ENCODE measurements around the gene LMBR1L. TPM values are rescaled to one million over a fixed set of nuclear protein-coding genes. Genes with fewer than 3 reads are reported as not detected.

Gene LMBR1L
- total RNA-seq, 2 experiments from 2014 or later = 37.2 to 43.6 TPM

GRCh38 chr12:49094975-49095365, 15.7 kb downstream of the LMBR1L start:
- no peaks in the 10 kb centered on the region for H3K79me2 ChIP-seq (ENCODE audit: insufficient read depth, low read depth, low read length)
- no peaks in the 10 kb centered on the region for H3K9me2 ChIP-seq (ENCODE audit: insufficient read depth, low read length)
- DNase-seq (ENCODE audit: low spot score) = no peak
- H3K4me1 ChIP-seq (ENCODE audit: insufficient read depth, low read length, poor library complexity, severe bottlenecking) = peaks cover 7% of the 10 kb centered on the region
- H3K4me2 ChIP-seq (ENCODE audit: low read length) = no peak overlapping the region
- H4K20me1 ChIP-seq (ENCODE audit: insufficient read depth, low read length) = no peaks in the 10 kb centered on the region
- no peak overlapping the region for H3K27ac ChIP-seq (ENCODE audit: low read depth, low read length, poor library complexity, severe bottlenecking)
- no peaks in the 10 kb centered on the region for H3K36me3 ChIP-seq (ENCODE audit: insufficient read depth, low read length)
- TF ChIP-seq EZH2phosphoT487 (IDR thresholded peaks at IDR 0.05; ENCODE audit: borderline replicate concordance, low read depth, low read length) (no peak), CTCF (conservative IDR thresholded peaks at IDR 0.05; ENCODE audit: low read length) (no peak)
- H2AFZ ChIP-seq (ENCODE audit: low read length) = no peak overlapping the region
- POLR2A ChIA-PET = interaction anchor here (0.6 kb wide), 3 partner anchors 23 to 199 kb away, joined by 3 to 4 read pairs (median 3); no protein-coding TSS in a partner anchor
- BruUV-seq (replicated peaks) = no TSS peak
- CTCF ChIA-PET (ENCODE audit: unreplicated experiment) = no interaction called here
- no peaks in the 10 kb centered on the region for H3K9me3 ChIP-seq (ENCODE audit: low read length)
- intact Hi-C loops (cut with micrococcal nuclease; ENCODE audit: unreplicated experiment) = loop anchor here (5.0 kb wide), 1 partner anchor 98 kb away; the partner anchor contains the start of gene DDN
- H3K4me3 ChIP-seq (ENCODE audit: low read depth, low read length, poor library complexity, severe bottlenecking) = no peak overlapping the region

DNA sequence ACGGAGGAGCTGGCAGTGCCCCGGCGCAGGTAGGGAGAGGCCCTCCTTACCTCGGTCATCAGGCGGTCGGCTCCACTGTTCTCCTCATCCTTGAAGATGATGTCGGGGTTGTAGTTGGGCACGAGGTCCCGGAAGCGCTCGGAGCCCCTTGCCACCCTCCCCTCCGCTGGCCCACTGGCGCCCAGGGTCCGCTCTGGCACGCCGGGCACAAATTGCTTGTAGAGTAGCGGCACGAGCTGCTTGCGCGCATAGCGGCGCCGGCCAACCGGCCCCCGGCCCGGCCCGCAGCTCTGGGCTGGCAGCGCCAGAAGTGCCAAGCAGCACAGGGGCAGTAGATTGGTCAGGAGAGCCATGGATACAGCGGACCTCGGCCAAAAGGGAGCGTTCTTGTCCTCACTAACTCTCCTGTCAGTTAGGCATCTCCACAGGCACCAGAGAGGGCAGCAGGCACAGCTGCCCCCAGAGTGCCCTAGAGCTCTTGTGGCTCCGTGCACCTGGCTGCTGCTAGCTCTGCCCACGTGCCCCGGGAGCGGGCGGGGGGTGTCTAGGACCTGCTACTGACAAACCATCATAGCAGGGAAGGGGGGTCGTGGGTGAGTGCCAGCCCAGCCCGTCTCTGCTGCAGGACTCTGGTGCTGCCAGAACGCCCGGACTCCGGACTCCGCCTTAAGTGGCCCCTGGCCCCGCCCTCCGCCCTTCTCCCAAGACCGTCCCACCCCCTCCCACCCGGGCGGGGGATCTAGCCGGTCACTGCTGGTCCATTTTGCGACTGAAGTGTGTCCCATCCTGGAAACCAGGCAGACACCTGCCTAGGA, 16.3 kb downstream of the LMBR1L start, which contains the start of gene DHH:
Gene DHH (minus strand): TSS at position 642 of the 815 bp plus-strand sequence. CDS start 289 bp downstream, at position 353.
- Histone ChIP-seq H2AFZ (ENCODE audit: low read length) (no peak within 1 kb of the TSS), H3K79me2 (ENCODE audit: insufficient read depth, low read depth, low read length) (no peaks in the 10 kb centered on the region)

More for the DNA sequence above, 16.3 kb downstream of the LMBR1L start, which contains the start of gene DHH:
- Histone ChIP-seq H3K4me1 (ENCODE audit: insufficient read depth, low read length, poor library complexity, severe bottlenecking) (peaks cover 9% of the 10 kb centered on the region), H3K4me3 (ENCODE audit: low read depth, low read length, poor library complexity, severe bottlenecking) (no peak within 1 kb of the TSS), H3K27ac (ENCODE audit: low read depth, low read length, poor library complexity, severe bottlenecking) (no peak within 1 kb of the TSS), H3K4me2 (ENCODE audit: low read length) (no peak within 1 kb of the TSS), H3K36me3 (ENCODE audit: insufficient read depth, low read length) (no peaks in the 10 kb centered on the region), H3K9me3 (ENCODE audit: low read length) (no peaks in the 10 kb centered on the region), H3K9me2 (ENCODE audit: insufficient read depth, low read length) (no peaks in the 10 kb centered on the region), H4K20me1 (ENCODE audit: insufficient read depth, low read length) (no peaks in the 10 kb centered on the region)
- BruUV-seq (replicated peaks) = no TSS peak
- ChIA-PET CTCF (ENCODE audit: unreplicated experiment) (interaction anchor here (1.2 kb wide), 1 partner anchor 30 kb away, joined by 3 read pairs; no protein-coding TSS in a partner anchor), POLR2A (interaction anchor here (0.6 to 0.7 kb wide), 3 partner anchors 23 to 198 kb away, joined by 3 to 4 read pairs (median 4); no protein-coding TSS in a partner anchor)
- TF ChIP-seq CTCF (conservative IDR thresholded peaks at IDR 0.05; ENCODE audit: low read length) = no peak
- TF ChIP-seq EZH2phosphoT487 (IDR thresholded peaks at IDR 0.05; ENCODE audit: borderline replicate concordance, low read depth, low read length) = no peak
- no peak for DNase-seq (ENCODE audit: low spot score)
- intact Hi-C loops (cut with micrococcal nuclease; ENCODE audit: unreplicated experiment) = no loop called here
